HG03175 (cell line): ENCODE measurements around the gene ZNF292.
"Not testable (repeated sequence)": the region's sequence is repeated elsewhere in the genome, so short reads cannot be mapped to it uniquely, and the experiment has no call there.

Experiments
- ATAC-seq: cut with Tn5 transposase; IDR thresholded peaks from one replicate; pipeline ENCODE4 v1.9.1; 2021; ENCODE audit warnings: mild to moderate bottlenecking, moderate library complexity; ENCODE audit not compliant: unreplicated experiment

The ZNF292 gene

DNA sequence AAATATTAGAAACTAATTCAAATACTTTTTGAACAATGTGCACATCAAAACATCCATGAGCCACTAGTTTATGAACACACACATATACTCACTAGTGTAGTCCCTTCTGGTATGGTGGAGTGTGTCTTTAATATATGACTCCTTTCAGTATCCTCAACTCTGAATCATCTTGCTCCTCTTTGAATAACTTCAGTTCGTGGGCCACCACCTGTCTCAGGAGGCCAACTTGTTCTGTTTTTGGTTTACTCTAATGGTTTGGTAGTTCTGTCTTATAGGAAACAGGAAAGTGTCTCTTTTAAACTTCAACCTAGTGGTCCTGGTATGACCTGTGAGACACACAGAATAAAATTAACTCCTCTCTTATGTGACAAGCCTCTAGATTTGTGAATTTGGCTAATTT, 55.6 kb downstream of the ZNF292 start:
- ATAC-seq: peak; percentile 96

DNA sequence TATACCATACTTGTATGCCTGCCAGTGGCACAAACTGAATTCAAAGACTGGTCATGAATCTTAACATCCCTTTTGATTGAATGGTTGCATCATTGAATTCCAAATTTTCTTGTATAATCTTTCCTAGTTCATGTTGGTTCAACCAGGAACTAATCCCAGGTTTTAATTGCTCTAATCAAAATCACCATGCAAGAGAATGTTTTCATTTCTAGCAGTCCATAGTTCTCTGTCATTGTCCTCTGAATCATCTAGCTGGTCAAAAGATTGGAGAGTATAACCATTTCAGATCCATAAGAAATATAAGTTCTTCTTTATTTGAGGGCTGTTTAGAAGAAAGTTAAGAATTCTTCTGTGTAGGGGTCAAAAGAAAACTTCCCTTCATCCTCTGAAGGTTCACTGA, 57.2 kb downstream of the ZNF292 start:
- ATAC-seq: no peak

DNA sequence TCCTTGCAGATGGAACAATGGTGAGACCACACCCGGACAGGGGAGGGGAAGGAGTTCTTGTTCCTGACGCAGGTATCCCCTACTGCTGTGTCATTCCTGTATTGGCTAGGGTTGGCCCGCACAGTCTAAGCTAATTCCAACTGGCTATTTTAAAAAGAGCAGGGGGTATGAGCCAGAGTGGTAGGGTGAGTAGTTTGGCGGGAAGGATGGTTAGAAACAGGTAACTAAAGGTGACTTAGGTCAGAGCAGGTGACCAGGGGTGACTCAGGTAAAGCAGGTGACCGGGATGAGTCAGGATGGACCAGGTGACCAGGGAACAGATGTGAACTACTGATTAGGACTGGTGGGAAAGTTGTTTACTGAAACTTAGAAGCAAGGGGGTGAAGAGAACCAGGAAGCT, 58.0 kb downstream of the ZNF292 start:
- no peak for ATAC-seq

DNA sequence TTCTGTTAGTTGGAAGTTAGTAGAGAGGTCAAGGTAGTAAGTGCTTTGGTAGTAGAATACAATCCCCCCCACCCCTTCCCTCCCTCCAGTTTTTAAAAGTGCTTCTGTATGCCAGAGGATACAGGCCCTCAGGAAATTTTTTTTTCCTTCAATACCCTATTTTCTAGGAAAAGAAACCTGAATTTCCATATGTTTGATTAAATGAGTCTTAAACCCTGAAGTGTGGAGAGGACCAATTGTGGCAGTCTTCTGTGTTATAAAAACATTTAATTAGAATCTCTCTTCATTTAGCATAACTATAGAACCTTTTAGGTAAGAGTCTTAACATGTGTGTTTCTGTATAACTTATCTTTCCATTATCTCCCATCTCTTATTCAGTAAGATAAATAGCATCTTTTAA, 59.5 kb downstream of the ZNF292 start:
- no peak for ATAC-seq

DNA sequence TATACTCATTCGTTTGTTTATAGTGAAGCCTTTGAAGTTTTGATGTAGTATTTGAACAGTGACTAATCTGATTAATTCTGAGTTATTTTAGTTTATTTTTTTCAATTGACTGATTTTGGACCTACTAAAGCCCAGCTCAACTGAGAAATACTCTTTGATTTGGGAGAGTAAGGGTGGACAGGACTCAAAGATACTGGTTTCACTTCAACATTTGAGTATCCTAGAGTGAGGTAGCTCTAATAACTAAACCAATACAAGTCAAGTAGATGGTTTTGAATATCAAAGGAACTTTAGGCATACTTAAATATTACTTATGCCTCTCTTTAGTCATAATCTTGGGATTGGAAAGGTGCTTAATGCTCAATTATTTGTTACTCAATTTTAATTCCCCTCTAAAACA, 65.6 kb downstream of the ZNF292 start:
- ATAC-seq: no peak

DNA sequence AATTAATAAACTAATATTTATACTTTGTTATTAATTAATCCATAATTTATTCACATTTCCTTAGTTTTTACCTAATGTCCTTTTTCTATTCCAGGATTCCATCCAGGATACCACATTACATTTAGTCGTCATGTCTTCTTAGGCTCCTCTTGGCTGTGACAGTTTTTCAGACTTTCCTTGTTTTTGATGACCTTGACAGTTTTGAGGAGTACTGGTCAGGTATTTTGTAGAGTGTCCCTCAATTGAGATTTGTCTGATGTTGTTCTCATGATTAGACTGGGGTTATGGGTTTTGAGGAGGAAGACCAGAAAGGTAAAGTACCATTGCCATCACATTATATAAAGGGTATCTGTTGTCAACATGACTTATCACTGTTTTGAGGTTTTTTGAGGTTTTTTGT, 67.3 kb downstream of the ZNF292 start:
- ATAC-seq: no peak

DNA sequence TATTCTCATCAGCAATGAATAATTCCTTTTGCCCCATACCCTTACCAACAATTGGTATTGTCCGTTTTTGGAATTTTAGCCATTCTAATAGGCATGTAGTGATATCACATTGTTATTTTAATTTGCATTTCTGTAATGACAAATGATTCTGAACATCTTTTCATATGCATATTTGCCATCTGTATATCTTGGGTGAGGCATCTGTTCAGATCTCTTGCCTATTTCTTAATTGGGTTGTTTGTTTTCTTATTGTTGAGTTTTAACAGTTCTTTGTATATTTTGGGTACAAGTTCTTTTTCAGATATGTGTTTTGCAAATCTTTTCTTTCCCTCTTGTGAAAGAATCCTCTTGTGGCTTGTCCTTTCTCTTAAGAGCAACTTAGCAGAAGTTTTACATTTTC, 69.6 kb downstream of the ZNF292 start:
- ATAC-seq: no peak

DNA sequence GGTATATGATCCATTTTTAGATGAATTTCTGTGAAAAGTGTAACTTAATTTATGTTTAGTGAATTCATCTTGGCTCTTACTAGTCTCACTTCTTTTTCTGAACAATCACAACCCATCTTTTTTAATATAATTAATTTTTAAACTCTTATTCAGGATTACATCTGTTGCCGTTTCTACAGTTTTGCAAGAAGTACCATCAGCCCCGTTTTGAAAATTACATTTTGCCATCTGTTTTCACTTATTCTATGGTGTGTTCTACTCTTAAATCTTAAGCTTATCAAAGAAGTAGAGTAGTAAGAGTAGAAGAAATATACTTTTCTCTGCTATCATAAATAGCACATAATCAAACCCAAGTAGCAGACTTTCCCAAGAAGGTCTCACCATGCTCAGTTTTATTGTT, 70.1 kb downstream of the ZNF292 start:
- no peak for ATAC-seq

DNA sequence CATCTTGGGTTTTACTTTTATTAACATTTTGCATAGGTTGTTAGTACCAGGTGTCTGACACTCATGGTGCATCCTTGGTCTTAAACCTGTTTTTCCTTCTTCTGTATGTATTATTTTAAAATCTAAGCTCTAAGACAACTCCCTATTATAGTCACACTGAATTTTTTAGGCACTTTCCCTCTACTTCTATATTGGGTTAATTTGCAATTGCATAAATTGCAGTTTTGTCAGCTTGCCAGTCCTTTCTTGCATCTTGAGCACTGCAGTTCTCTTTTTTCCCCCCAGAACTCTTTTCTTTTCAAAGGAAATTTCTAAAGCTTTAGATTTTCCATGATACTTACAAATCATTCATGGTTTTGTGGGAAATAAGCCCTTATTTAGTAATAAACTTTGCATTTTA, 70.6 kb downstream of the ZNF292 start:
- no peak for ATAC-seq

DNA sequence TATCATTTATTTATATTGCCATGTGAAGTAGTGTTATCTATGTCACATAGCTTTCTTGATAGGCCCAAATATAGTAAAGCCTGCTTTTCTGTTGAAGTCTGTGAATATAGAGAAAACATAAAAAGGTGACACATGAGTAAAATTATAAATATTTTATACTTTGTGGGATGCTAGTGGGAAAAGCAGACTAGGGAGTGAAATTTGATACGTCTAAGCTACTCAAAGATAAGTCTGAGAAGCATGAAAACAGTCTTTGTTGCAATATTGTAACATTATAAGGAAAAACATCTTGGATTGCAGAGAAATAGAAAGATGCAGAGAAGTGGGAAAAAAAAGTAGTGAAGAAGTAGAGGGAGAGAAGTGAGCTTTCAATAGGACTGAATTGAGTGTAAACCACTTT, 75.4 kb downstream of the ZNF292 start:
- no peak for ATAC-seq

DNA sequence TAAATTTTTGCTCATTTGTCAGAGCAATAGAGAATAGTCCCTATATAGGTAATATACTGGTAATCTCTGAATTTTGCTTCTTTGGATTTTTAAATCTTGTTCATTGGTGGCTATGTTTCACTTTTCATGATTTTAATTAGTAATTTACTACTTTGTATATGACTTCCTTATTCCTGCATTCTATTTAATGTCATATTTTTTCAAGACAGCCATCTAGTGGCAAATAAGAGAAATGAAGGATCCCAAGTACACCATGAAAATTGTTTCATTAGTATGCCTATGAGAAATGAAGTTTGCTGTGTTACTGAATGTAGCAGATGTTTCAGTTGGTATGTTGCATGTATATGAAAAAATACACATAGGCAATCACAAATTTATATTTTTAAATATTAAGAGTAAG, 82.4 kb downstream of the ZNF292 start:
- ATAC-seq: peak; percentile 53

DNA sequence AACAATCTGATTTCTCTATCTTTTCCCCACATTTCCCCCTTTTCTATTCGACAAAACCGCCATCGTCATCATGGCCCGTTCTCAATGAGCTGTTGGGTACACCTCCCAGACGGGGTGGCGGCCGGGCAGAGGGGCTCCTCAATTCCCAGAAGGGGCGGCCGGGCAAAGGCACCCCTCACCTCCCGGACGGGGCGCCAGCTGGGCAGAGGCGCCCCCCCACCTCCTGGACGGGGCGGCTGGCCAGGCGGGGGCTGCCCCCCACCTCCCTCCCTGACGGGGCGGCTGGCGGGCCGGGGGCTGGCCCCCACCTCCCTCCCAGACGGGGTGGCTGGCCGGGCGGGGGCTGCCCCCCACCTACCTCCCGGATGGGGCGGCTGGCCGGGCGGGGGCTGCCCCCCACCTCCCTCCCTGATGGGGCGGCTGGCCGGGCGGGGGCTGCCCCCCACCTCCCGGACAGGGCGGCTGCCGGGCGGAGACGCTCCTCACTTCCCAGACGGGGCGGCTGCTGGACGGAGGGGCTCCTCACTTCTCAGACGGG, 83.8 kb downstream of the ZNF292 start:
- not testable (repeated sequence) for ATAC-seq

DNA sequence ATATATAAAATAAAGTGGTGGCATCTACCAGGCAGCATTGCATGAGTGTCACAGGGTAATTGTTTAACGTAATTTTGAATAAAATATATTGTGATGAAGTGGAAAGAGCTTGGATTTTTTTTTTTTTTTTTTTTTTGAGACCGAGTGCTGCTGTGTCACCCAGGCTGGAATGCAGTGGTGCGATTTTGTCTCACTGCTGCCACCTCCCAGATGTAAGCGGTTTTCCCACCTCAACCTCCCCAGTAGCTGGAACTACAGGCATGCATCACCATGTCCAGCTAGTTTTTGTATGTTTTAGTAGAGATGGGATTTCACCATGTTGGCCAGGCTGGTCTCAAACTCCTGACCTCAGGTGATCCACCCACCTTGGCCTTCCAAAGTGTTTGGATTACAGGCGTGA, 85.9 kb downstream of the ZNF292 start:
- no peak for ATAC-seq

DNA sequence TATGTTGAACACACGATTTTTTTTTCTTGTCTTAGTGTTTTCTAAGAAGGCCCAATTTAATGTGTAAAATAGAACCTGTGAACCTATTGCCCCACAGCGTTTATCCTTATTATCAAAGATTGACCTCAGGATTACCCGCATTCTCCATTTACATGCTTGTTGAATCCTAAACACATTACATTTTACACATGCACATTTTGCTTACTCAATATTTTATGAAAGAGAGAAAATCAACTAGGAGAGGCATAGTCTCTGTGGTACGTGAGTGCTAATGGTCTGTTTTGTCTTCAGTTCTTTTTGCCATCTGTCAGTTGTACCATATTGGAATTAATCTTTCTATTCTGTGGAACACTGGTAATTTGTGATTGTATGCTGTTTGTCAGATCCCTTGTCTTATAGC, 86.9 kb downstream of the ZNF292 start:
- no peak for ATAC-seq

DNA sequence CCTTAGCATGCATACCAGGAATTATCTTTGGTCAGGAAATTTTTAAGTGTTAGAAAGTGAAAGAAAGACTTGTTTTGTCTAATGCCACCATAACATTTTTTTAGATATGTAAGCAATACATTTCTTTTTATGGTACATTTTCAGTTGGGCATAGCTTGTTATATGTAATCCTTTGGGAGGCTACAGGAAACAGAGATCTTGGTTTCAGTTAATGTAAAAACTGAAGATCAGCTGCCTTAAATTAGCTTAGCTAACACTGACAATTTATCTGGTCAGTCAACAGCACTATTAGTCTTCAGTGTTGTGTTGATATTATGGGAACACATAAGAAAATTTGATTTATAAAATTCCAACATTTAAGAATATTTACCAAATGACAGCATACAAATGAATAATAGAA, 88.4 kb downstream of the ZNF292 start:
- ATAC-seq: no peak

DNA sequence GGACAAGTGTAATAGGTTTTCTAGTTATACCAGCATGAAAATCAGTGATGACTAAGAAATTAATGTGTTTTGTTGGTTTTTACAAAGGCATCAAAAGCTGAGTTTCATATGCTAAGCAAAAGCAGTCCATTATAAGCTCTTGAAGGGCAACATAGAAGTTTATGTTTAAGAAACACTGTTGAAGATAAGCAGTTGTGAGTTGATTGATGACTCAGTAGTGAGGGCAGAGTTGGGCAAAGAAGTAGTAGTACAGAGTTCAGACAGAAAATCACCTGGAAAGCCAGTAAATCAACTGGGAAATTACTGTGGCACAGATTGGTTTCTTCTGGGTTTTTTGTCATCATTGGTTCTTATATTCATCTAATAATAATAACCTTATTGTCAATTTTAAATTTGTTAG, 89.0 kb downstream of the ZNF292 start:
- no peak for ATAC-seq

DNA sequence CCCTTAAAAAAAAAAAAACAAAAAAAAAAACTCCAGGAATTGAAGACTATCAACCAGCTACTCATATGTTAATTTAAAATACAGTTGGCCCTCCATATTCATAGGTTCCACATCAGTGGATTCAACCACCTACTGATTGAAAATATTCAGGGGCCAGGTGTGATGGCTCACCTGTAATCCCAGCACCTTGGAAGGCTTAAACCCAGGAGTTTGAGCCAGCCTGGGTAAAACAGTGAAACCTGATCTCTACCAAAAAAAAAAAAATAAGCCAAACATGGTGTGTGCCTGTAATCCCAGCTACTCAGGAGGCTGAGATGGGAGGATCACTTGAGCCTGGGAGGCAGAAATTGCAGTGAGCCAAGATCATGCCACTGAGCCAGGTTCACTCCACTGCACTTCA, 94.7 kb downstream of the ZNF292 start:
- no peak for ATAC-seq

DNA sequence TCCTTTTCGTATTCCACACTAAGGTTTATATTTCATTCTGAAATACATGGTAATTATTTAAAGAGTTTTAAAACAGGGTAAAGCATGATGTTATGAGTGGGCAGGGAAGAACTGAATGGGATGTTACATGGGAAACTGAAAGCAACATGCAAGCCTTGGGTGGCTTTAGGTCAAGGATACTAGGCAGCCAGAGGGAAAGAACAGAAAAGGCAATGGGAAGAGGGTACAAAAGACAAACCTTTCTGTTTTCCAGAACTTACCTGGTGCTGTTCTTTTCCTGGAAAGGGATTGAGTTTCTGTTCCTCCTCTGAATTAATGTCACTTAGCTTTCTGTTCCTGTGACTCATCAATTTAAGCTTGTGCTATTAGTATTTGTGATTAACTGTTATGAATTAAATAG, 95.9 kb downstream of the ZNF292 start:
- no peak for ATAC-seq

DNA sequence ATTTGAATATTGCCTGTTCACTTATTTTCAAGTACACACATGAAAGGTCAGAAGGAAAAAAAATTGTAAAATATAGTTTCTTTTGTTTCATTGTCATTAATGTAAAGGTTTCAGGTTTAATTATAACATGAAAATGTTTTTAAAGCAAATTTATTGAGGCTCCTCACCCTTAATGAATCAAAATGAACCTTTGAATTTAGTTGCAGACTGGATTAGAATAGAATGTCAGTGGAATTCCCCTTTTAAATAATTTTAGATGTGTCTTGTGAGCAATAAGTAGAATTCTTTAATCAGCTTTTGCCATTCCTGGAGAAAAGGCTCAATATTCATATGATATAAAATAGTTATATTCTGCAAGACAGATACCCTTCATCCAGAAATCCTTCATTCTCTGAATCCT, 96.4 kb downstream of the ZNF292 start:
- ATAC-seq: no peak

DNA sequence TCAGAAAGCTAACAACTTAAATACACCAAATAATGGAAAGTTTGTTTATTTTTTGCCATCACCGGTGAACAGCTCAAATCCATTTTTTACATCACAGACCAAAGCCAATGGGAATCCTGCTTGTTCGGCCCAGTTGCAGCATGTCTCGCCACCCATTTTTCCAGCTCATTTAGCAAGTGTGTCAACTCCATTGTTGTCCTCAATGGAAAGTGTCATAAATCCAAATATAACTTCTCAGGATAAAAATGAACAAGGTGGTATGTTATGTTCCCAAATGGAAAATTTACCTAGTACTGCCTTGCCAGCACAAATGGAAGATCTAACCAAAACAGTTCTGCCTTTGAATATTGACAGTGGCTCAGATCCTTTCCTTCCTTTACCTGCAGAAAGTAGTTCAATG, 101.7 kb downstream of the ZNF292 start:
- no peak for ATAC-seq

DNA sequence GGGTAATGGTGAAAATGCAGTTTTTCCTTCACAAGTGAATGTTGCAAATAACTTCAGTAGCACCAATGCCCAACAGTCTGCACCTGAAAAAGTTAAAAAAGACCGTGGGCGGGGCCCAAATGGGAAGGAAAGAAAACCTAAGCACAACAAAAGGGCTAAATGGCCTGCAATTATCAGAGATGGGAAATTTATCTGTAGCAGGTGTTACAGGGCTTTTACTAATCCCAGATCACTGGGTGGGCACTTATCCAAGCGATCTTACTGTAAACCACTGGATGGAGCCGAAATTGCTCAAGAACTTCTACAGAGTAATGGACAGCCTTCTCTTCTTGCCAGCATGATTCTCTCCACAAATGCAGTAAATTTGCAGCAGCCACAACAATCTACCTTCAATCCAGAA, 102.2 kb downstream of the ZNF292 start:
- ATAC-seq: no peak

DNA sequence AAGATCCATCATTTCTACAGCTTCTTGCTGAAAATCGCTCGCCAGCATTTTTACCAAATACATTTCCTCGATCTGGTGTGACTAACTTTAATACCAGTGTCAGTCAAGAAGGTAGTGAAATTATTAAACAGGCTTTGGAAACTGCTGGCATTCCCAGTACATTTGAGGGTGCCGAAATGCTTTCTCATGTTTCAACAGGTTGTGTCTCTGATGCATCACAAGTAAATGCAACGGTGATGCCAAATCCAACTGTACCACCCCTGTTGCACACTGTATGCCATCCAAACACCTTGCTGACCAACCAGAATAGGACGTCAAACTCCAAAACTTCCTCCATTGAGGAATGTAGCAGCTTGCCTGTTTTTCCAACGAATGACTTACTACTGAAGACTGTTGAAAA, 102.6 kb downstream of the ZNF292 start:
- ATAC-seq: no peak

DNA sequence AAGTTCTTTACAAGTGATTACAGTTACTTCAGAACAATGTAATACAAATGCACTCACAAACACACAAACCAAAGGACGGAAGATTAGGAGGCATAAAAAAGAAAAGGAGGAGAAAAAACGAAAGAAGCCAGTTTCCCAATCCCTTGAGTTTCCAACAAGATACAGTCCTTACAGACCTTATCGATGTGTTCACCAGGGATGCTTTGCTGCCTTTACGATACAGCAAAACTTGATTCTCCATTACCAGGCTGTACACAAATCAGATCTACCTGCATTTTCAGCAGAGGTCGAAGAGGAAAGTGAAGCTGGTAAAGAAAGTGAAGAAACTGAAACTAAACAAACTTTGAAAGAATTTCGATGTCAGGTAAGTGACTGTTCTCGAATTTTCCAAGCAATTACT, 104.4 kb downstream of the ZNF292 start:
- no peak for ATAC-seq

DNA sequence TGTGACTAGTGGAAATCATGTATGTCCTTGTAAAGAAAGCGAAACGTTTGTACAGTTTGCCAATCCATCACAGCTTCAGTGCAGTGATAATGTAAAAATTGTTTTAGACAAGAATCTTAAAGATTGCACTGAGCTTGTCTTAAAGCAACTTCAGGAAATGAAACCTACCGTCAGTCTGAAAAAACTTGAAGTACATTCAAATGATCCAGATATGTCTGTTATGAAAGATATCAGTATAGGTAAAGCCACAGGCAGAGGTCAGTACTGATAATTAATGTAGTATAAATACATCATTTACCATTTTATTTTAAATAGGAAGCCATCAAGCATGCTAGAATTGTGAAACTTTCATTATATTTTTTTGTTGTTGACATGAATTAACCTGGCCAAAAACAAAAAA, 106.2 kb downstream of the ZNF292 start:
- ATAC-seq: no peak
